Inflammatory macrophage (primary cell): ENCODE data around the gene SLC25A6.
A peak's percentile ranks its signal among the peaks of the same experiment; 100 is the strongest.
"Not testable (repeated sequence)": the region's sequence is repeated elsewhere in the genome, so short reads cannot be mapped to it uniquely, and the experiment has no call there.

Experiments used
- DNase-seq, 2 donors: peaks; one replicate each; pipeline ENCODE4 v3.0.0-alpha.2; 2020 to 2022
- total RNA-seq, 18 experiments: gene quantifications; one replicate each; lab custom pipeline; 2026; ENCODE audit warnings: mixed read lengths in 6 of 18, inconsistent platforms in 2 of 18; lab: John Stamatoyannopoulos, UW

Gene SLC25A6
- 121 to 231 (median 170) reads per million in 18 experiments for total RNA-seq

GRCh38 chrX:1391707-1392375 is at the start of gene SLC25A6:
Gene SLC25A6 (minus strand): TSS chrX:1392113. CDS start chrX:1392009, 104 bp downstream.
- peak; percentile 99 for DNase-seq

GRCh38 chrX:1440506-1440905 is 48.6 kb upstream of the SLC25A6 start:
- no peak for DNase-seq

GRCh38 chrX:1435241-1435895 is 43.5 kb upstream of the SLC25A6 start:
- no peak for DNase-seq

GRCh38 chrX:1434871-1435240 is 42.9 kb upstream of the SLC25A6 start:
- DNase-seq = no peak

GRCh38 chrX:1433646-1434357 is 41.9 kb upstream of the SLC25A6 start:
- no peak for DNase-seq

GRCh38 chrX:1430451-1430850 is 38.5 kb upstream of the SLC25A6 start:
- DNase-seq = no peak

GRCh38 chrX:1427756-1428155 is 35.8 kb upstream of the SLC25A6 start:
- no peak for DNase-seq

GRCh38 chrX:1426321-1426720 is 34.4 kb upstream of the SLC25A6 start:
- not testable (repeated sequence) for DNase-seq

GRCh38 chrX:1425381-1425780 is 33.5 kb upstream of the SLC25A6 start:
- no peak for DNase-seq

- DNase-seq = no peak
Measured at GRCh38 chrX:1424147-1424851, 32.4 kb upstream of the SLC25A6 start.

GRCh38 chrX:1423215-1423614 is 31.3 kb upstream of the SLC25A6 start:
- DNase-seq = no peak

- DNase-seq = no peak
Measured at GRCh38 chrX:1422135-1422465, 30.2 kb upstream of the SLC25A6 start.

- DNase-seq = no peak
Measured at GRCh38 chrX:1421433-1422134, 29.7 kb upstream of the SLC25A6 start.

GRCh38 chrX:1420371-1420770 is 28.5 kb upstream of the SLC25A6 start:
- no peak for DNase-seq

- DNase-seq = no peak
Measured at GRCh38 chrX:1419545-1420355, 27.8 kb upstream of the SLC25A6 start.

- DNase-seq = no peak
Measured at GRCh38 chrX:1418901-1419544, 27.1 kb upstream of the SLC25A6 start.

GRCh38 chrX:1417921-1418771 is 26.2 kb upstream of the SLC25A6 start:
- DNase-seq = no peak

GRCh38 chrX:1416965-1417760 is 25.2 kb upstream of the SLC25A6 start:
- no peak for DNase-seq

GRCh38 chrX:1416327-1416784 is 24.4 kb upstream of the SLC25A6 start:
- DNase-seq = no peak
